IMR-90 (cell line): ENCODE measurements around the gene NOP16. TPM values are rescaled to one million over a fixed set of nuclear protein-coding genes. Genes with fewer than 3 reads are reported as not detected.

Source experiments
- ATAC-seq: fragments of 200-7000 bp; cut with Tn5 transposase; 2 replicates; pipeline ENCODE4 v1.9.1; 2020; ENCODE audit warnings: low read depth, mild to moderate bottlenecking, moderate library complexity
- BruUV-seq: library from RNA; stranded (reverse); fragments of 400-500 nt; replicated peaks from 2 replicates; lab custom pipeline; 2021; lab: Mats Ljungman, UMichigan
- CTCF ChIA-PET: fragments of 300-600 bp; formaldehyde crosslinking; extraction: SDS; loops from one replicate; lab custom pipeline; 2021; ENCODE audit warnings: antibody characterized with exemption; lab: Yijun Ruan, JAX
- POLR2A ChIA-PET: fragments of 300-600 bp; sonication (Branson Sonifier 250); formaldehyde crosslinking; loops from one replicate; lab custom pipeline; 2022; ENCODE audit warnings: antibody characterized with exemption; ENCODE audit not compliant: unreplicated experiment; lab: Charles Lee
- DNase-seq: peaks from one replicate; pipeline ENCODE4 v3.0.0; 2013
- H2AFZ ChIP-seq: replicated peaks from 2 replicates; pipeline ENCODE3; 2013; ENCODE audit warnings: low read length, mild to moderate bottlenecking; ENCODE audit not compliant: poor library complexity
- H2AK5ac ChIP-seq: 2 replicates; pipeline ENCODE4 v1.6.1; 2013; ENCODE audit warnings: low read depth, low read length, inconsistent platforms
- H2AK9ac ChIP-seq: replicated peaks from 2 replicates; pipeline ENCODE3; 2013; ENCODE audit warnings: mild to moderate bottlenecking, low read depth, low read length, moderate library complexity; ENCODE audit not compliant: poor library complexity
- H2BK120ac ChIP-seq: 2 replicates; pipeline ENCODE4 v1.6.1; 2013; ENCODE audit warnings: low read depth, low read length, inconsistent platforms
- H2BK15ac ChIP-seq: 3 replicates; pipeline ENCODE4 v1.6.1; 2013; ENCODE audit warnings: low read depth, low read length, inconsistent platforms
- H2BK20ac ChIP-seq: 2 replicates; pipeline ENCODE4 v1.6.1; 2013; ENCODE audit warnings: low read depth, mild to moderate bottlenecking, inconsistent platforms, low read length, moderate library complexity
- H2BK5ac ChIP-seq: 2 replicates; pipeline ENCODE4 v1.6.1; 2013; ENCODE audit warnings: mild to moderate bottlenecking, low read depth, low read length, inconsistent platforms; ENCODE audit not compliant: poor library complexity, severe bottlenecking
- H3K14ac ChIP-seq: replicated peaks from 2 replicates; pipeline ENCODE4 v1.6.1; 2013; ENCODE audit warnings: low read depth, low read length, inconsistent platforms
- H3K18ac ChIP-seq: 2 replicates; pipeline ENCODE4 v1.6.1; 2013; ENCODE audit warnings: low read depth, low read length, control low read depth
- H3K23ac ChIP-seq: 2 replicates; pipeline ENCODE4 v1.6.1; 2013; ENCODE audit warnings: low read depth, low read length, inconsistent platforms
- H3K27ac ChIP-seq: 2 replicates; pipeline ENCODE4 v1.5.1; 2013; ENCODE audit warnings: mild to moderate bottlenecking, control low read depth, low read length; ENCODE audit not compliant: insufficient read depth
- H3K27me3 ChIP-seq: 2 replicates; pipeline ENCODE4 v1.6.1; 2013; ENCODE audit warnings: low read length; ENCODE audit not compliant: control insufficient read depth, insufficient read depth
- H3K36me3 ChIP-seq: 2 replicates; pipeline ENCODE4 v1.6.1; 2013; ENCODE audit warnings: low read length, mixed read lengths; ENCODE audit not compliant: control insufficient read depth, insufficient read depth
- H3K4ac ChIP-seq: 2 replicates; pipeline ENCODE4 v1.6.1; 2013; ENCODE audit warnings: low read depth, low read length, inconsistent platforms
- H3K4me1 ChIP-seq: 2 replicates; pipeline ENCODE4 v1.6.1; 2013; ENCODE audit warnings: low read length, mixed read lengths; ENCODE audit not compliant: control insufficient read depth, insufficient read depth
- H3K4me2 ChIP-seq: 2 replicates; pipeline ENCODE4 v1.6.1; 2013; ENCODE audit warnings: low read depth, mild to moderate bottlenecking, control low read depth, low read length, moderate library complexity
- H3K4me3 ChIP-seq: 2 replicates; pipeline ENCODE4 v1.5.1; 2013; ENCODE audit warnings: low read depth, mild to moderate bottlenecking, control low read depth, low read length, moderate library complexity; ENCODE audit not compliant: insufficient read depth
- H3K56ac ChIP-seq: 2 replicates; pipeline ENCODE4 v1.6.1; 2013; ENCODE audit warnings: low read length, inconsistent platforms; ENCODE audit not compliant: insufficient read depth; ENCODE audit errors: extremely low read depth
- H3K79me1 ChIP-seq, 2 experiments: 2 replicates each; pipeline ENCODE4 v1.6.1; 2013; ENCODE audit warnings: low read length in 2 of 2, inconsistent platforms in 1 of 2, low read depth in 1 of 2
- H3K9ac ChIP-seq: 2 replicates; pipeline ENCODE4 v1.6.1; 2013; ENCODE audit warnings: low read depth, low read length, control low read depth
- H3K9me1 ChIP-seq: 2 replicates; pipeline ENCODE4 v1.6.1; 2013; ENCODE audit warnings: low read length, inconsistent platforms; ENCODE audit not compliant: insufficient read depth
- H3K9me3 ChIP-seq: 2 replicates; pipeline ENCODE4 v1.6.1; 2013; ENCODE audit warnings: low read length; ENCODE audit not compliant: control insufficient read depth, insufficient read depth
- H4K20me1 ChIP-seq: 2 replicates; pipeline ENCODE4 v1.6.1; 2013; ENCODE audit warnings: low read length, inconsistent platforms; ENCODE audit not compliant: insufficient read depth
- H4K5ac ChIP-seq: 2 replicates; pipeline ENCODE4 v1.6.1; 2013; ENCODE audit warnings: mild to moderate bottlenecking, low read depth, low read length, control low read depth
- H4K8ac ChIP-seq, 2 experiments: 2 replicates each; pipeline ENCODE4 v1.6.1; 2013; ENCODE audit warnings: low read depth in 2 of 2, low read length in 2 of 2, control low read depth in 1 of 2, inconsistent platforms in 1 of 2
- H4K91ac ChIP-seq: 2 replicates; pipeline ENCODE4 v1.6.1; 2013; ENCODE audit warnings: low read depth, low read length, inconsistent platforms; ENCODE audit not compliant: insufficient read depth
- BHLHE40 ChIP-seq: fragments of 150-350 bp; IDR thresholded peaks from 2 replicates; pipeline ENCODE4 v1.6.1; 2016; ENCODE audit warnings: mild to moderate bottlenecking, low read depth, low read length
- FOS ChIP-seq: fragments of 150-350 bp; IDR thresholded peaks from 2 replicates; pipeline ENCODE4 v1.6.1; 2016; ENCODE audit warnings: low read depth, low read length
- MAFK ChIP-seq: IDR thresholded peaks from 2 replicates; pipeline ENCODE4 v1.6.1; 2012; ENCODE audit warnings: low read depth, low read length, improper control_type of control experiment
- MAZ ChIP-seq: IDR thresholded peaks from 2 replicates; pipeline ENCODE4 v1.6.1; 2012; ENCODE audit warnings: low read depth, mild to moderate bottlenecking, low read length, improper control_type of control experiment, moderate library complexity, borderline replicate concordance
- MXI1 ChIP-seq: IDR thresholded peaks from 2 replicates; pipeline ENCODE4 v1.6.1; 2012; ENCODE audit warnings: low read depth, mild to moderate bottlenecking, low read length, moderate library complexity, borderline replicate concordance
- NFE2L2 ChIP-seq: fragments of 150-350 bp; IDR thresholded peaks from 2 replicates; pipeline ENCODE4 v1.6.1; 2016; ENCODE audit warnings: low read depth, mild to moderate bottlenecking, low read length
- POLR2A ChIP-seq: IDR thresholded peaks from 2 replicates; pipeline ENCODE4 v1.6.1; 2012; ENCODE audit warnings: mild to moderate bottlenecking, low read depth, low read length
- RAD21 ChIP-seq: IDR thresholded peaks from 2 replicates; pipeline ENCODE4 v1.6.1; 2012; ENCODE audit warnings: low read length, improper control_type of control experiment
- RFX5 ChIP-seq: IDR thresholded peaks from 2 replicates; pipeline ENCODE4 v1.8.0; 2012; ENCODE audit warnings: low read depth, mild to moderate bottlenecking, low read length, moderate library complexity
- WGBS, 2 experiments: methylation state at CpG; one replicate each; pipeline versions ENCODE4 v1.1.5 to v1.1.7; 2013; ENCODE audit warnings: missing lambda C conversion rate in 2 of 2; ENCODE audit not compliant: insufficient read length in 1 of 2; ENCODE audit errors: extremely low coverage in 2 of 2; 5-methylcytosine and 5-hydroxymethylcytosine counted together
- dilution Hi-C: fragments of 300-500 bp; cut with HindIII; formaldehyde crosslinking; loops from one replicate; pipeline ENCODE4 v1.14.3; 2018; ENCODE audit warnings: low sequenced_read_pairs; ENCODE audit not compliant: unreplicated experiment
- in situ Hi-C: fragments of 300-500 bp; cut with MboI; formaldehyde crosslinking; loops from 3 replicates; pipeline ENCODE4 v1.14.3; 2019; ENCODE audit warnings: low sequenced_read_pairs, inconsistent platforms, mixed read lengths
- intact Hi-C: fragments of 100-400 bp; cut with micrococcal nuclease; formaldehyde crosslinking; loops from 2 replicates; pipeline ENCODE4 v1.10.0; 2022
- polyA plus RNA-seq, 3 experiments: library from polyadenylated mRNA; depleted of rRNA; stranded (reverse); fragments of >200 nt; gene quantifications; 2 replicates each; pipeline ENCODE4 v1.2.3, GENCODE V29; 2012; ENCODE audit warnings: low replicate concordance in 1 of 3
- total RNA-seq: library from RNA; depleted of rRNA; stranded (reverse); fragments of >200 nt; gene quantifications from 2 replicates; pipeline ENCODE4 v1.2.3, GENCODE V29; 2012
- TF ChIP-seq, protein P1 (sequence below): conservative IDR thresholded peaks from 2 replicates; pipeline ENCODE4 v1.5.1; 2012; ENCODE audit warnings: mild to moderate bottlenecking, low read depth, low read length, improper control_type of control experiment
- TF ChIP-seq, protein P2 (sequence below): fragments of 150-350 bp; IDR thresholded peaks from 2 replicates; pipeline ENCODE4 v1.6.1; 2017; ENCODE audit warnings: mild to moderate bottlenecking, antibody characterized with exemption, low read length, low read depth

NOP16 gene
- total and polyA plus RNA-seq, 2 of the 4 experiments (the other 2 are of a cell fraction) = 28.0 to 60.4 TPM

DNA sequence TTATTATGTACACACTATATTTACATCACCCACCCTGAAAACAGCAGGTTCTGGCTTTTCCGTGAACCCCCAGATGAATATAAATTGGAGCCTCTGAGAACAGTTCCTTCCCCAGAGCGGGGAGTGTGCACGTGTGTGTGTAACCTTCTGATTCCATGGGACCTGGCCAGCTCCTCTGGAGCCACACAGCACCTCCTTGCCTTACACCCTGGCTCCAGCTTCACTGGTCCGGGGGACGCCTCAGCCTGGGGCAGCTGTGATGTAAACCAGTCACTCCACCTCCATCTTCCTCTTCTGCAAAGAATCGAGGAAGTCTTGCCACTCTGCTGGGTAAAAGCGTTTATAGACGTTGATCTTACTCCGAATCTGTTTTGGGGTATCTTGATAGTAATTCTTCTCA is 4.4 kb downstream of the NOP16 start:
- H4K20me1 ChIP-seq = peaks cover 3% of the 10 kb centered on the region; the same call in 1 of the 2 replicates
- peaks cover 11 to 32% of the 10 kb centered on the region in 2 experiments; a peak in 3 of 4 replicates for H3K79me1 ChIP-seq
- H3K9ac ChIP-seq = no peak overlapping the region
- no peak overlapping the region for H2AK9ac ChIP-seq
- DNase-seq = no peak
- ChIA-PET CTCF (no interaction called here), POLR2A (no interaction called here)
- H4K91ac ChIP-seq = no peak overlapping the region
- BruUV-seq = no TSS peak
- H3K4me2 ChIP-seq = no peak overlapping the region
- peaks cover 38% of the 10 kb centered on the region for H3K36me3 ChIP-seq
- H2BK120ac ChIP-seq = no peak overlapping the region
- H3K14ac ChIP-seq = no peak overlapping the region
- dilution Hi-C loops (no loop called here), in situ Hi-C loops (no loop called here), intact Hi-C loops (no loop called here)
- TF ChIP-seq POLR2A (no peak), FOS (no peak), MXI1 (no peak), BHLHE40 (no peak), RFX5 (no peak), RAD21 (no peak), MAZ (no peak), MAFK (no peak), NFE2L2 (no peak)
- TF ChIP-seq, protein P1, sequence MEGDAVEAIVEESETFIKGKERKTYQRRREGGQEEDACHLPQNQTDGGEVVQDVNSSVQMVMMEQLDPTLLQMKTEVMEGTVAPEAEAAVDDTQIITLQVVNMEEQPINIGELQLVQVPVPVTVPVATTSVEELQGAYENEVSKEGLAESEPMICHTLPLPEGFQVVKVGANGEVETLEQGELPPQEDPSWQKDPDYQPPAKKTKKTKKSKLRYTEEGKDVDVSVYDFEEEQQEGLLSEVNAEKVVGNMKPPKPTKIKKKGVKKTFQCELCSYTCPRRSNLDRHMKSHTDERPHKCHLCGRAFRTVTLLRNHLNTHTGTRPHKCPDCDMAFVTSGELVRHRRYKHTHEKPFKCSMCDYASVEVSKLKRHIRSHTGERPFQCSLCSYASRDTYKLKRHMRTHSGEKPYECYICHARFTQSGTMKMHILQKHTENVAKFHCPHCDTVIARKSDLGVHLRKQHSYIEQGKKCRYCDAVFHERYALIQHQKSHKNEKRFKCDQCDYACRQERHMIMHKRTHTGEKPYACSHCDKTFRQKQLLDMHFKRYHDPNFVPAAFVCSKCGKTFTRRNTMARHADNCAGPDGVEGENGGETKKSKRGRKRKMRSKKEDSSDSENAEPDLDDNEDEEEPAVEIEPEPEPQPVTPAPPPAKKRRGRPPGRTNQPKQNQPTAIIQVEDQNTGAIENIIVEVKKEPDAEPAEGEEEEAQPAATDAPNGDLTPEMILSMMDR = no peak
- TF ChIP-seq, protein P2, sequence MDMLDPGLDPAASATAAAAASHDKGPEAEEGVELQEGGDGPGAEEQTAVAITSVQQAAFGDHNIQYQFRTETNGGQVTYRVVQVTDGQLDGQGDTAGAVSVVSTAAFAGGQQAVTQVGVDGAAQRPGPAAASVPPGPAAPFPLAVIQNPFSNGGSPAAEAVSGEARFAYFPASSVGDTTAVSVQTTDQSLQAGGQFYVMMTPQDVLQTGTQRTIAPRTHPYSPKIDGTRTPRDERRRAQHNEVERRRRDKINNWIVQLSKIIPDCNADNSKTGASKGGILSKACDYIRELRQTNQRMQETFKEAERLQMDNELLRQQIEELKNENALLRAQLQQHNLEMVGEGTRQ = no peak
- H4K8ac ChIP-seq = no peak overlapping the region
- no peak overlapping the region for H3K27ac ChIP-seq
- no peaks in the 10 kb centered on the region for H3K9me3 ChIP-seq
- H3K23ac ChIP-seq = no peak overlapping the region
- H3K4ac ChIP-seq = no peak overlapping the region
- no peak for ATAC-seq
- no peak overlapping the region for H2BK15ac ChIP-seq
- no peak overlapping the region for H3K56ac ChIP-seq
- 60% methylated on average over 1 of the region's 9 CpGs; no CpG with 5 or more reads in 1 of the 2 experiments for WGBS, 2 experiments
- H4K5ac ChIP-seq = no peak overlapping the region
- no peak overlapping the region for H2BK20ac ChIP-seq
- no peaks in the 10 kb centered on the region for H3K4me1 ChIP-seq
- H2AFZ ChIP-seq = no peak overlapping the region
- no peak overlapping the region for H3K18ac ChIP-seq
- no peaks in the 10 kb centered on the region; the same call in 1 of the 2 replicates for H3K9me1 ChIP-seq
- no peak overlapping the region for H2AK5ac ChIP-seq
- H2BK5ac ChIP-seq = no peak overlapping the region
- H3K4me3 ChIP-seq = no peak overlapping the region
- no peaks in the 10 kb centered on the region for H3K27me3 ChIP-seq
